NT2/D1 (cell line): ENCODE results near the gene MTREX.

Source experiments
- SUZ12 ChIP-seq: IDR thresholded peaks from 2 replicates; pipeline ENCODE4 v1.6.1; 2011; ENCODE audit not compliant: insufficient read length, insufficient read depth; ENCODE audit errors: extremely low read depth
- YY1 ChIP-seq: IDR thresholded peaks from 2 replicates; pipeline ENCODE4 v1.6.1; 2011; ENCODE audit not compliant: insufficient read length, insufficient read depth
- ZNF274 ChIP-seq: IDR thresholded peaks from 2 replicates; pipeline ENCODE4 v1.6.1; 2011; ENCODE audit warnings: mild to moderate bottlenecking, low read depth, low read length

GRCh38 chr5:55441954-55442353 is 134.2 kb downstream of the MTREX start:
- TF ChIP-seq YY1: no peak
- no peak for TF ChIP-seq ZNF274
- TF ChIP-seq SUZ12: no peak
